WTC11 (cell line): ENCODE measurements around the gene KLHL33. TPM values are rescaled to one million over a fixed set of nuclear protein-coding genes. Genes with fewer than 3 reads are reported as not detected.

Experiments
- ATAC-seq: fragments of 200-7000 bp; cut with Tn5 transposase; 2 replicates; pipeline ENCODE4 v1.10.0; 2021; ENCODE audit warnings: mild to moderate bottlenecking, moderate library complexity
- CTCF ChIA-PET: fragments of 300-600 bp; sonication (Branson Sonifier 250); formaldehyde crosslinking; loops from one replicate; lab custom pipeline; 2021; ENCODE audit warnings: antibody characterized with exemption; lab: Charles Lee
- POLR2A ChIA-PET: fragments of 350-600 bp; sonication (Branson Sonifier 250); formaldehyde crosslinking; loops from one replicate; lab custom pipeline; 2021; ENCODE audit warnings: antibody characterized with exemption; lab: Charles Lee
- DNase-seq: peaks from one replicate; pipeline ENCODE4 v3.0.0; 2021; ENCODE audit warnings: low spot score
- H3K27ac Mint-ChIP-seq: 2 replicates; pipeline ENCODE4 v1.8.0; 2021; ENCODE audit warnings: mixed read lengths
- H3K27me3 Mint-ChIP-seq: 2 replicates; pipeline ENCODE4 v1.8.0; 2021; ENCODE audit warnings: low read depth, mild to moderate bottlenecking, moderate library complexity, mixed read lengths
- H3K36me3 Mint-ChIP-seq: 2 replicates; pipeline ENCODE4 v1.8.0; 2021; ENCODE audit warnings: mixed read lengths
- H3K4me1 Mint-ChIP-seq: 2 replicates; pipeline ENCODE4 v1.8.0; 2022; ENCODE audit warnings: mixed read lengths
- H3K4me3 Mint-ChIP-seq: 2 replicates; pipeline ENCODE4 v1.8.0; 2021; ENCODE audit warnings: mild to moderate bottlenecking, moderate library complexity, mixed read lengths
- H3K9me3 Mint-ChIP-seq: 2 replicates; pipeline ENCODE4 v1.8.0; 2021; ENCODE audit warnings: mixed read lengths
- ATF3 ChIP-seq: sonication (generic); formaldehyde crosslinking; conservative IDR thresholded peaks from 2 replicates; pipeline ENCODE4 v1.8.1; 2022; ENCODE audit warnings: mild to moderate bottlenecking, missing genetic modification reagents
- CREM ChIP-seq: sonication (generic); formaldehyde crosslinking; IDR thresholded peaks from 2 replicates; pipeline ENCODE4 v1.8.1; 2022; ENCODE audit warnings: mild to moderate bottlenecking, missing genetic modification reagents, moderate library complexity
- CTCF ChIP-seq: fragments of 200-600 bp; IDR thresholded peaks from 2 replicates; pipeline ENCODE4 v1.8.0; 2022; ENCODE audit warnings: antibody characterized with exemption
- GABPB1 ChIP-seq: sonication (generic); formaldehyde crosslinking; IDR thresholded peaks from 2 replicates; pipeline ENCODE4 v1.8.1; 2023; ENCODE audit warnings: mild to moderate bottlenecking, missing genetic modification reagents
- NFATC4 ChIP-seq: fragments of 250-450 bp; sonication (Bioruptor Pico); IDR thresholded peaks from 2 replicates; pipeline ENCODE4 v1.9.0; 2021; ENCODE audit warnings: mild to moderate bottlenecking
- NR1H2 ChIP-seq: sonication (generic); formaldehyde crosslinking; IDR thresholded peaks from 2 replicates; pipeline ENCODE4 v1.9.0; 2021; ENCODE audit warnings: mild to moderate bottlenecking, moderate library complexity, missing genetic modification reagents
- NR3C1 ChIP-seq: sonication (generic); formaldehyde crosslinking; conservative IDR thresholded peaks from 2 replicates; pipeline ENCODE4 v1.8.1; 2023; ENCODE audit warnings: low read depth, mild to moderate bottlenecking, missing genetic modification reagents
- PRDM15 ChIP-seq: sonication (generic); formaldehyde crosslinking; IDR thresholded peaks from 2 replicates; pipeline ENCODE4 v1.8.0; 2022; ENCODE audit warnings: missing genetic modification reagents
- PRRX2 ChIP-seq: fragments of 250-450 bp; sonication (Bioruptor Pico); IDR thresholded peaks from 2 replicates; pipeline ENCODE4 v1.8.0; 2021; ENCODE audit warnings: mild to moderate bottlenecking
- TEAD1 ChIP-seq: sonication (generic); formaldehyde crosslinking; IDR thresholded peaks from 2 replicates; pipeline ENCODE4 v1.8.0; 2022; ENCODE audit warnings: mild to moderate bottlenecking, missing genetic modification reagents
- ZNF396 ChIP-seq: fragments of 250-450 bp; sonication (Bioruptor Pico); IDR thresholded peaks from 2 replicates; pipeline ENCODE4 v1.8.0; 2021; ENCODE audit warnings: mild to moderate bottlenecking, moderate library complexity, borderline replicate concordance
- ZNF512 ChIP-seq: sonication (generic); formaldehyde crosslinking; IDR thresholded peaks from 2 replicates; pipeline ENCODE4 v1.8.1; 2022; ENCODE audit warnings: missing genetic modification reagents, borderline replicate concordance
- ZNF532 ChIP-seq: fragments of 250-450 bp; sonication (Bioruptor Pico); IDR thresholded peaks from 2 replicates; pipeline ENCODE4 v1.9.0; 2021; ENCODE audit warnings: mild to moderate bottlenecking, borderline replicate concordance
- total RNA-seq: library from RNA; stranded (reverse); gene quantifications from 3 replicates; pipeline ENCODE4 v1.2.3, GENCODE V29; 2021
- TF ChIP-seq, protein P1 (sequence below): sonication (generic); formaldehyde crosslinking; conservative IDR thresholded peaks from 2 replicates; pipeline ENCODE4 v1.8.1; 2023; ENCODE audit warnings: mild to moderate bottlenecking, low read depth, missing genetic modification reagents, moderate library complexity

Gene KLHL33
- total RNA-seq, 1 experiment from 2014 or later = 0.17 TPM

GRCh38 chr14:20429801-20430669 lies 5.9 kb downstream of the KLHL33 start:
- peaks cover 15% of the 10 kb centered on the region for H3K27me3 Mint-ChIP-seq
- ChIA-PET POLR2A (no interaction called here), CTCF (interaction anchor here (0.8 to 2.4 kb wide), 3 partner anchors 14 to 17 kb away, joined by 3 to 8 read pairs (median 3); no protein-coding TSS in a partner anchor)
- peaks cover 14% of the 10 kb centered on the region for H3K4me1 Mint-ChIP-seq
- no peak overlapping the region for H3K27ac Mint-ChIP-seq
- ATAC-seq (no peak), DNase-seq (no peak)
- H3K36me3 Mint-ChIP-seq = no peaks in the 10 kb centered on the region
- TF ChIP-seq ZNF396 (CRISPR knock-in tag) (no peak), GABPB1 (CRISPR knock-in tag) (peak; percentile 42; the same call in 1 of the 2 replicates)
- H3K9me3 Mint-ChIP-seq = no peaks in the 10 kb centered on the region
- no peak overlapping the region for H3K4me3 Mint-ChIP-seq

DNA sequence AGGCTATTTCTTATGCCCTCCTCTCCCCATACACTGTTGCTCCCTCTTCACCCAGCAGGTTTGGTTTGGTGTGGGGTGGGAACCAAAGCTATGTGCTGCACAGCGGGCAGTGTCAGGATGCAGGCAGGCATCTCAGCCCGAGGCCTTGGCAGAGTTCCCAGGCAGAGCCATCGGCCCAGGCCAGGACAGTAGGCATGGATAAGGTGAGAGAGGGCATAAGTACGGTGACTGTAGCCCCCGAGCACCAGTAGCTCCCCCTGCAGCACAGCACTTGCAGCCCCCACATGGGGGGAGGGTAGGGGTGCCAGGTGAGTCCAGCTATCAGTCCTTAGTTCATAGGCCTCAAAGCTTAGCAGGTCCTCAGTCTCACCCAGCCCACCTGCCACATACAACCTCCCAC lies 7.2 kb downstream of the KLHL33 start:
- ATAC-seq = no peak
- H3K9me3 Mint-ChIP-seq = no peaks in the 10 kb centered on the region
- H3K27me3 Mint-ChIP-seq = peaks cover 2% of the 10 kb centered on the region
- no peaks in the 10 kb centered on the region for H3K36me3 Mint-ChIP-seq
- POLR2A ChIA-PET = interaction anchor here (0.5 kb wide), 1 partner anchor 68 kb away, joined by 4 read pairs; no protein-coding TSS in a partner anchor
- H3K4me3 Mint-ChIP-seq = no peak overlapping the region
- CTCF ChIA-PET = interaction anchor here (2.4 kb wide), 1 partner anchor 13 kb away, joined by 8 read pairs; no protein-coding TSS in a partner anchor
- TF ChIP-seq NR1H2 (CRISPR knock-in tag) (no peak), ZNF512 (CRISPR knock-in tag) (no peak), CREM (CRISPR knock-in tag) (no peak), ATF3 (CRISPR knock-in tag) (no peak), ZNF532 (CRISPR knock-in tag) (no peak), TEAD1 (CRISPR knock-in tag) (no peak), NR3C1 (no peak)
- TF ChIP-seq, protein P1, sequence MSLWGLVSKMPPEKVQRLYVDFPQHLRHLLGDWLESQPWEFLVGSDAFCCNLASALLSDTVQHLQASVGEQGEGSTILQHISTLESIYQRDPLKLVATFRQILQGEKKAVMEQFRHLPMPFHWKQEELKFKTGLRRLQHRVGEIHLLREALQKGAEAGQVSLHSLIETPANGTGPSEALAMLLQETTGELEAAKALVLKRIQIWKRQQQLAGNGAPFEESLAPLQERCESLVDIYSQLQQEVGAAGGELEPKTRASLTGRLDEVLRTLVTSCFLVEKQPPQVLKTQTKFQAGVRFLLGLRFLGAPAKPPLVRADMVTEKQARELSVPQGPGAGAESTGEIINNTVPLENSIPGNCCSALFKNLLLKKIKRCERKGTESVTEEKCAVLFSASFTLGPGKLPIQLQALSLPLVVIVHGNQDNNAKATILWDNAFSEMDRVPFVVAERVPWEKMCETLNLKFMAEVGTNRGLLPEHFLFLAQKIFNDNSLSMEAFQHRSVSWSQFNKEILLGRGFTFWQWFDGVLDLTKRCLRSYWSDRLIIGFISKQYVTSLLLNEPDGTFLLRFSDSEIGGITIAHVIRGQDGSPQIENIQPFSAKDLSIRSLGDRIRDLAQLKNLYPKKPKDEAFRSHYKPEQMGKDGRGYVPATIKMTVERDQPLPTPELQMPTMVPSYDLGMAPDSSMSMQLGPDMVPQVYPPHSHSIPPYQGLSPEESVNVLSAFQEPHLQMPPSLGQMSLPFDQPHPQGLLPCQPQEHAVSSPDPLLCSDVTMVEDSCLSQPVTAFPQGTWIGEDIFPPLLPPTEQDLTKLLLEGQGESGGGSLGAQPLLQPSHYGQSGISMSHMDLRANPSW (CRISPR knock-in tag) = no peak
- TF ChIP-seq, all 79 proteins: peak for 0
- H3K27ac Mint-ChIP-seq = no peak overlapping the region
- peaks cover 10% of the 10 kb centered on the region for H3K4me1 Mint-ChIP-seq
- DNase-seq = no peak

- no peak overlapping the region for H3K4me3 Mint-ChIP-seq
- DNase-seq (no peak), ATAC-seq (no peak)
- POLR2A ChIA-PET = no interaction called here
- H3K9me3 Mint-ChIP-seq = no peaks in the 10 kb centered on the region
- H3K4me1 Mint-ChIP-seq = peaks cover 14% of the 10 kb centered on the region
- no peaks in the 10 kb centered on the region for H3K36me3 Mint-ChIP-seq
- no peak overlapping the region for H3K27ac Mint-ChIP-seq
- CTCF ChIA-PET = interaction anchor here (2.4 kb wide), 1 partner anchor 12 kb away, joined by 8 read pairs; no protein-coding TSS in a partner anchor
- no peaks in the 10 kb centered on the region for H3K27me3 Mint-ChIP-seq
- TF ChIP-seq NFATC4 (CRISPR knock-in tag) (no peak), CTCF (no peak), PRDM15 (no peak), PRRX2 (CRISPR knock-in tag) (no peak)
Measured at GRCh38 chr14:20428010-20428365, 8.0 kb downstream of the KLHL33 start.
